HepG2 (cell line): ENCODE results near the gene TPD52L2. TPM values are rescaled to one million over a fixed set of nuclear protein-coding genes. Genes with fewer than 3 reads are reported as not detected.
A peak's percentile ranks its signal among the peaks of the same experiment; 100 is the strongest.

Experiments used
- EZH2 ChIP-seq: conservative IDR thresholded peaks from 2 replicates; pipeline ENCODE4 v1.6.1; 2012; ENCODE audit warnings: mild to moderate bottlenecking, low read depth, low read length, moderate library complexity
- GABPB1 ChIP-seq: IDR thresholded peaks from 2 replicates; pipeline ENCODE4 v1.6.1; 2016; ENCODE audit warnings: mild to moderate bottlenecking, missing genetic modification reagents, moderate library complexity, missing compliant biosample characterization
- GPBP1L1 ChIP-seq: sonication (generic); formaldehyde crosslinking; IDR thresholded peaks from 2 replicates; pipeline ENCODE4 v1.5.0; 2020; ENCODE audit warnings: mild to moderate bottlenecking, missing genetic modification reagents
- MIER2 ChIP-seq: IDR thresholded peaks from 2 replicates; pipeline ENCODE4 v1.6.1; 2016; ENCODE audit warnings: missing biosample characterization, missing genetic modification reagents
- TAF1 ChIP-seq: sonication (generic); formaldehyde crosslinking; IDR thresholded peaks from 2 replicates; pipeline ENCODE4 v1.4.0; 2020; ENCODE audit warnings: missing genetic modification reagents
- TARDBP ChIP-seq: sonication (generic); formaldehyde crosslinking; IDR thresholded peaks from 2 replicates; pipeline ENCODE4 v1.8.0; 2022; ENCODE audit warnings: mild to moderate bottlenecking, missing genetic modification reagents
- ZNF136 ChIP-seq: sonication (generic); formaldehyde crosslinking; IDR thresholded peaks from 2 replicates; pipeline ENCODE4 v1.8.1; 2022; ENCODE audit warnings: low read depth, mild to moderate bottlenecking, moderate library complexity, missing genetic modification reagents
- ZNF251 ChIP-seq: sonication (generic); formaldehyde crosslinking; IDR thresholded peaks from 2 replicates; pipeline ENCODE4 v1.9.0; 2021; ENCODE audit warnings: mild to moderate bottlenecking, missing genetic modification reagents
- polyA plus RNA-seq, 8 experiments: library from polyadenylated mRNA; depleted of rRNA in 3 of 8; stranded (reverse) in 7 of 8; unstranded in 1 of 8; fragments of >200 nt; fragmentation: Illumina TruSeq in 4 of 8; extraction: Trizol in 4 of 8; gene quantifications; 2 replicates each; pipeline versions ENCODE4 v1.2.1 to v1.2.3, GENCODE V29; 2011 to 2016; ENCODE audit warnings: low read depth in 4 of 8, missing spikeins in 1 of 8, mixed read lengths in 1 of 8; ENCODE audit not compliant: insufficient read depth in 1 of 8
- total RNA-seq, 5 experiments: library from RNA; depleted of rRNA; stranded (reverse); fragments of >200 nt; fragmentation: Illumina TruSeq; extraction: Trizol; gene quantifications; 2 replicates each; pipeline ENCODE4 v1.2.3, GENCODE V29; 2016; ENCODE audit warnings: low read depth in 1 of 5
- TF ChIP-seq, protein P1 (sequence below): sonication (generic); formaldehyde crosslinking; IDR thresholded peaks from 2 replicates; pipeline ENCODE4 v1.5.1; 2020; ENCODE audit warnings: mild to moderate bottlenecking, missing genetic modification reagents
- TF ChIP-seq, protein P2 (sequence below): sonication (generic); formaldehyde crosslinking; IDR thresholded peaks from 2 replicates; pipeline ENCODE4 v1.4.0; 2020; ENCODE audit warnings: missing genetic modification reagents

Gene TPD52L2
- total and polyA plus RNA-seq, 2 of the 13 experiments (the other 11 are each of a cell fraction or from before 2014, with no cell fraction given) = 156 to 184 TPM

DNA sequence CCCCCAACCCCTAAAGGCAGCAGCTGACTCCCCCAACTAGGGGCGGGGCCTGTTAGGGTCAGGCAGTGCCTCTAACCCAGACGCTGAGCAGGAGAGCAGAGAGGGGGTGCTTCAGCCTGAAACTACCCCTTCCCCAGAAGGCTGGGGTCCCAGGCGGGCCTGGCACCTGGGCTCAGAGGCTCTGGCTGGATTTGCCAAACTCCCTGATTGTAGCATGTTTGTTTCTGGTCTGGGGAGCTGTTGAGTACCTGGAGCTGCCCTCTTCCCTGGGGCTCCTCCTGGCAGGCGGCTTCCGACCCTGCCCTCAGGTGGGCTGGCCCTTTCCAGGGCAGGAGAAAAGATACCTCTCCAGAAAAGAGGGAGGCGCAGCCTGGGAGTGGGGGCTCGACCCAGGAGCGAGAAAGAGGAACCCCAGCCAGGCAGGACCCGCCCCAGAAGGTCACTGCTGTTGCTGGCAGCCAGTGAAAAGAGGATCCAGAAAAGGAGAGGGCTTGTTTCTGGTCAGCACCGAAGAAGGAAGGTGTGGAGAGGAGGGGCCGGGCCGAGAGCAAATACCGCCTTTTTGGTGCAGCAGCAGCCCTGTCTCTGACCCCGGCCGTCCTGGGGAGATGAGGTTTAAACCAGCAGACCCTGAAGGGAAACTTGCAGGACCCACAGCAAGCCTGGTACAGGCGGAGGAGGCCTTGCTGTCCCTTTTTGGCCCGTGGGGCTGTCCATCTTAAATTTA, 4.6 kb upstream of the TPD52L2 start (continued):
- TF ChIP-seq, protein P1, sequence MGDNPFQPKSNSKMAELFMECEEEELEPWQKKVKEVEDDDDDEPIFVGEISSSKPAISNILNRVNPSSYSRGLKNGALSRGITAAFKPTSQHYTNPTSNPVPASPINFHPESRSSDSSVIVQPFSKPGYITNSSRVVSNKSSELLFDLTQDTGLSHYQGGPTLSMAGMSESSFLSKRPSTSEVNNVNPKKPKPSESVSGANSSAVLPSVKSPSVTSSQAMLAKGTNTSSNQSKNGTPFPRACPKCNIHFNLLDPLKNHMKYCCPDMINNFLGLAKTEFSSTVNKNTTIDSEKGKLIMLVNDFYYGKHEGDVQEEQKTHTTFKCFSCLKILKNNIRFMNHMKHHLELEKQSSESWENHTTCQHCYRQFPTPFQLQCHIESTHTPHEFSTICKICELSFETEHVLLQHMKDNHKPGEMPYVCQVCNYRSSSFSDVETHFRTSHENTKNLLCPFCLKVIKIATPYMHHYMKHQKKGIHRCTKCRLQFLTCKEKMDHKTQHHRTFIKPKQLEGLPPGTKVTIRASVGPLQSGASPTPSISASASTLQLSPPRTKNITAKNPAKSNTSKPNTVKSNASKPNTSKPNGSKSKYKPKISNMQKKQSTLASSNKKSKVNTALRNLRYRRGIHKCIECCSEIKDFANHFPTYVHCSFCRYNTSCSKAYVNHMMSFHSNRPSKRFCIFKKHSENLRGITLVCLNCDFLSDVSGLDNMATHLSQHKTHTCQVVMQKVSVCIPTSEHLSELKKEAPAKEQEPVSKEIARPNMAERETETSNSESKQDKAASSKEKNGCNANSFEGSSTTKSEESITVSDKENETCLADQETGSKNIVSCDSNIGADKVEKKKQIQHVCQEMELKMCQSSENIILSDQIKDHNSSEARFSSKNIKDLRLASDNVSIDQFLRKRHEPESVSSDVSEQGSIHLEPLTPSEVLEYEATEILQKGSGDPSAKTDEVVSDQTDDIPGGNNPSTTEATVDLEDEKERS (CRISPR knock-in tag) = no peak
- TF ChIP-seq TAF1 (CRISPR knock-in tag) = peak; percentile 3; the same call in 1 of the 2 replicates
- TF ChIP-seq GABPB1 = no peak
- TF ChIP-seq TARDBP = no peak
- TF ChIP-seq MIER2 (CRISPR knock-in tag) = no peak
- TF ChIP-seq ZNF136 (CRISPR knock-in tag) = no peak
- no peak for TF ChIP-seq EZH2
- TF ChIP-seq GPBP1L1 (CRISPR knock-in tag) = no peak
- TF ChIP-seq, protein P2, sequence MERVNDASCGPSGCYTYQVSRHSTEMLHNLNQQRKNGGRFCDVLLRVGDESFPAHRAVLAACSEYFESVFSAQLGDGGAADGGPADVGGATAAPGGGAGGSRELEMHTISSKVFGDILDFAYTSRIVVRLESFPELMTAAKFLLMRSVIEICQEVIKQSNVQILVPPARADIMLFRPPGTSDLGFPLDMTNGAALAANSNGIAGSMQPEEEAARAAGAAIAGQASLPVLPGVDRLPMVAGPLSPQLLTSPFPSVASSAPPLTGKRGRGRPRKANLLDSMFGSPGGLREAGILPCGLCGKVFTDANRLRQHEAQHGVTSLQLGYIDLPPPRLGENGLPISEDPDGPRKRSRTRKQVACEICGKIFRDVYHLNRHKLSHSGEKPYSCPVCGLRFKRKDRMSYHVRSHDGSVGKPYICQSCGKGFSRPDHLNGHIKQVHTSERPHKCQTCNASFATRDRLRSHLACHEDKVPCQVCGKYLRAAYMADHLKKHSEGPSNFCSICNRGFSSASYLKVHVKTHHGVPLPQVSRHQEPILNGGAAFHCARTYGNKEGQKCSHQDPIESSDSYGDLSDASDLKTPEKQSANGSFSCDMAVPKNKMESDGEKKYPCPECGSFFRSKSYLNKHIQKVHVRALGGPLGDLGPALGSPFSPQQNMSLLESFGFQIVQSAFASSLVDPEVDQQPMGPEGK = 0 out of 2 replicates have a peak, but pooled peaks have one; percentile 8
- TF ChIP-seq ZNF251 (CRISPR knock-in tag) = no peak
